Measurements from ENCODE around the gene SCN1B.

DNA sequence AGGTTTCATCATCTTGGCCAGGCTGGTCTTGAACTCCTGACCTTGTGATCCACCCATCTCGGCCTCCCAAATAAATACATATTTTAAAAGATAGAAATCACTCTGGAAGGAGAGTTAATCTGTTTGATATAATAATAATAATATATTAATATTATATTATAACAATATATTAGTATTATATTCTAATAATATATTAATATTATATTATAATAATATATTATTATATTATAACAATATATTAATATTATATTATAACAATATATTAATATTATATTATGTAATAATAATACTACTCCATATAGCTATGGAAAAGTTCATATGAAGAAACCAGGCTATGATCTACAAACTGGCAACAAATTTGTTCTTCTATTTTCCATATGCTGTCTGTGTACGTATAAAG is 28.1 kb downstream of the SCN1B start:
- TF ChIP-seq, protein P1, sequence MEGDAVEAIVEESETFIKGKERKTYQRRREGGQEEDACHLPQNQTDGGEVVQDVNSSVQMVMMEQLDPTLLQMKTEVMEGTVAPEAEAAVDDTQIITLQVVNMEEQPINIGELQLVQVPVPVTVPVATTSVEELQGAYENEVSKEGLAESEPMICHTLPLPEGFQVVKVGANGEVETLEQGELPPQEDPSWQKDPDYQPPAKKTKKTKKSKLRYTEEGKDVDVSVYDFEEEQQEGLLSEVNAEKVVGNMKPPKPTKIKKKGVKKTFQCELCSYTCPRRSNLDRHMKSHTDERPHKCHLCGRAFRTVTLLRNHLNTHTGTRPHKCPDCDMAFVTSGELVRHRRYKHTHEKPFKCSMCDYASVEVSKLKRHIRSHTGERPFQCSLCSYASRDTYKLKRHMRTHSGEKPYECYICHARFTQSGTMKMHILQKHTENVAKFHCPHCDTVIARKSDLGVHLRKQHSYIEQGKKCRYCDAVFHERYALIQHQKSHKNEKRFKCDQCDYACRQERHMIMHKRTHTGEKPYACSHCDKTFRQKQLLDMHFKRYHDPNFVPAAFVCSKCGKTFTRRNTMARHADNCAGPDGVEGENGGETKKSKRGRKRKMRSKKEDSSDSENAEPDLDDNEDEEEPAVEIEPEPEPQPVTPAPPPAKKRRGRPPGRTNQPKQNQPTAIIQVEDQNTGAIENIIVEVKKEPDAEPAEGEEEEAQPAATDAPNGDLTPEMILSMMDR (IDR thresholded peaks at IDR 0.05; ENCODE audit: borderline replicate concordance, extremely low read depth, low read length, poor library complexity, severe bottlenecking), result no peak
- no peak for TF ChIP-seq EZH2 (IDR thresholded peaks at IDR 0.05; ENCODE audit: borderline replicate concordance, low read depth, low read length, severe bottlenecking)

All from DND-41 (cell line).